Renal cortex interstitium (tissue), 11 donors: ENCODE data around the gene RPP40. TPM values are rescaled to one million over a fixed set of nuclear protein-coding genes. Genes with fewer than 3 reads are reported as not detected.
"Not testable (repeated sequence)": the region's sequence is repeated elsewhere in the genome, so short reads cannot be mapped to it uniquely, and the experiment has no call there.

Source experiments
- DNase-seq, 11 donors: peaks; one replicate each; pipeline ENCODE4 v3.0.0-alpha.2; 2013; ENCODE audit warnings: low read depth in 9 of 11, low spot score in 4 of 11; ENCODE audit errors: extremely low read depth in 1 of 11
- polyA plus RNA-seq, 3 donors: library from polyadenylated mRNA; unstranded; fragments of 120-200 nt; gene quantifications; one replicate each; pipeline ENCODE4 v1.2.1, GENCODE V29; 2013; ENCODE audit not compliant: insufficient read length in 3 of 3

The RPP40 gene
- polyA plus RNA-seq, 3 donors = 10.3 to 15.9 (median 13.2) TPM

DNA sequence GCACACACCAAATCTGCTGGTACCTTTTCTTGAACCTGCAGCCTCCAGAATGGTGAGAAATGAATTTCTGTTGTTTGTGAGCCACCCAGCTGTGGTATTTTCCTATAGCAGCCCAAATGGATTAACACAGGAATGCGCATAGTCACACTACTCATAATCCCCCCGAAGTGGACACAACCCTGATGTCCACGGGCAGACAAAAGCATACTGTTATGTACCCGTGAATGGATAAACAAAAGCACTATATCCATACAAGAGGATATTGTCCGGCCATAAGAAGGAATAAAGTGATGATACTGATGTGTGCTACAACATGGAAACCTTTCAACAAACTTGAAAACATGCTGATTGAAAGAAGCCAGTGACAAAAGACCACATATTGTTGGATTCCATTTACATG lies 25.1 kb upstream of the RPP40 start:
- no peak for DNase-seq

DNA sequence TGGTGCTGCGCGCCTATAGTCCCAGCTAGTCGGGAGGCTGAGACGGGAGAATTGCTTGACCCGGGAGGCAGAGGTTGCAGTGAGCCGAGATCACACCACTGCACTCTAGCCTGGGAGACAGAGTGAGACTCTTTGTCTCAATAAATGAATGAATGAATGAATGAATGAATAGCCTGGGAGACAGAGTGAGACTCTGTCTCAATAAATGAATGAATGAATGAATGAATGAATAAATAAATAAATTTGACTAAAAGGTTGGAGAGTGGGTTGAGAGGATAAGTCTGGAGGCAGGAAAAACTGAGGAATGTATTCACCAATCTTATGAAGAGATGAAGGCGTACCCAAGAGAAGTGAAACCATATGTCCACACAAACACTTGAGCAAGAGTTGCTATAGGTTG lies 24.5 kb upstream of the RPP40 start:
- no peak for DNase-seq

DNA sequence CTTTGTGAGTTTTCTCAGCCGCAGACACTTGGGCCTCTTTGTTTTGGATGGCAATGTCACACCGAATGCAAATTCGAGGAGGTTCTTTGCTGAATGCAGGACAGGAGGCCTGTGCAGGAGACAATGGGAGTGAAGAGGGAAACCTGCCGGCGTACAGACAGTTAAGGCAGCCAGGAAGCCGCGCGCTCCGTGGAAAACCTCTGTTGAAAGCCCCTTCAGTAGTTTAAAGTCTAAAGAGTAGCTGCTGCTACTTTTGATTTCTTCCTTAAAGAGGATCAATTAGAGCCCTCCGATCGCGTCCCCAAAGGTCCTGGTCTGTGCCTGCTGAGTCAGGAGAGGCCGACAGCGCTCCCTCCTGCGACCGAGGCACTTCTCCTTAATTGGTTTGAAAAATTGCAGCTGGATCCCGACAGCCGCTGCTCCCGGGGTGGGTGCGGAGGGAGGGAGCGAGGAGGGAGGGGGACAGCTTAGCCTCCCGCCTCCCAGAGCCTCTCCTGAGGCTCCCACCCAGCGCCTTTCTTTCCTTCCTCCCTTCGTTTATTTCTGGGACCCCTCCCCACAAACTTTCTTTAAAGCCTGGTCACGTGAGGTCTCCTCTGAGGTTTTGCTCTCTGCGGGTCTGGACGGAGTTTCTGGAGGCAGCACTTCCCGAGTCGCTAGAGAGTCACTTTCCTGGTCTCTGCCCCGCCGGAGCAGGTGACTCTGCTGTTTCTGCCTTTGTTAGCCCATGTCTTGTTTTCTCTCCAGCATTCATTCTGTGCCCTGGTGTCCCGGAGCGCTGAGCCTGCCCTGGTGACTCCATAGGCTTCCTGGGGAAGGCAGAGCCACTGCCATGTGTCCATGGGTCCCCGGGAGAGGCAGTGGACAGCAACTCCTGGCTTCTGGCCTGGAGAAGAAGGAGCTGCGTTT lies 22.3 kb upstream of the RPP40 start:
- DNase-seq = peak in 10 of 11 donors; percentile 63 to 81 (median 72)

DNA sequence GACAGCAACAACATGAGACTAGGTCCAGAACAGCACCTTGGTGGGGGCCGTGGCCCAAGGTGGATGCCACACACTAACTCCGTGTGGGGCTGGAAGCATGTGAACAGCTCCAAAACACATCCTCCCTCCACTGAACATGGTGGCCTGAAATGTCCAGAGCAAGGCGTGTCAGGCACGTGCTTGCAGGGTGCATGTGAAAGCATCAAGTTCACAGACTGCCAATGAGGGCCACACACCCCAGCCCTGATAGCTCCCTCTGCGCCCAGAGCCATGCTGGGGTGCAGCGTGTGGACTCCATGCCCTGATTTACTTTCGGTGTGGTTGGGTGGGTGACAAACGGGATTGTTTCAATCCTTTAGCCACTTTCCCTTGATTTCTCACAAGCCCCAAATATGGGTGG lies 20.1 kb upstream of the RPP40 start:
- DNase-seq = no peak

DNA sequence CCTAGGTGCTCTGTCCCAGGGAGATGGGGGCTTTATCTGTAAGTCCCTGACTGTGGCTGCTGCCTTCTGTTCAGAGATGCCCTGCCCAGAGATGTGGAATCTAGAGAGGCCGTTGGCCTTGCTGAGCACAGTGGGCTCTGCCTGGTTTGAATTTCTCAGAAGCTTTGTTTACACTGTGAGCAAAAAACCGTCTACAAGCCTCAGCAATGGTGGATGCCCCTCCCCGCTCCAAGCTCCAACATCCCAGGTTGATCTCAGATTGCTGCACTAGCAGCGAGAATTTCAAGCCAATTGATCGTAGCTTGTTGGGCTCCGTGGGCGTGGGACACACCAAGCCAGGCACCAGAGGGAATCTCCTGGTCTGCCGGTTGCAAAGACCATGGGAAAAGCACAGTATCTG lies 16.3 kb upstream of the RPP40 start:
- DNase-seq = no peak

DNA sequence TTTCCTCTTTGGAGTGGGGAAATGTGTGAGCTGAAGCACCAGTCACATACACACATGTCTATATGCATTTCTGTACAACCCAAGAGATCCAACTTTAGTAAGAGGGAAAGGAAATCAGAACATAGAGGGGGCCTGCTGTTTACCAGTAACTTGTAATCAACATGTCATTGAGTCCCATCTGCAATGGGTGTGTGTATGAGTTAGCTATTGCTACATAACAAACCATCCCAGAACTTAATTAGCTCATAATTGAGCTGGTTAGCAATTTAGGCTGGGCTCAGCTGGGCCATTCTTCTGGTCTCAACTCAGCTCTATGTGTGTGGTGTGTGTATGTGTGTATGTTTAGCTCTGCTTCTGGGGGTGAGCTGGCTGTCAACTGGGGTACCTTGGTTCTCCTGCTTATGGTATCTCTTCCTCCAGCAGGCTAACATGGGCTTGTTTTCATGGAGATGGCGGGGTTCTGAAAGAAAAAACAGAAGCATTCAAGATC lies 10.3 kb upstream of the RPP40 start:
- no peak for DNase-seq

- DNase-seq = no peak
Measured at GRCh38 chr6:5012519-5012918, 8.7 kb upstream of the RPP40 start.

GRCh38 chr6:5011346-5011745 lies 7.5 kb upstream of the RPP40 start:
- no peak for DNase-seq

GRCh38 chr6:5007531-5007930 lies 3.7 kb upstream of the RPP40 start:
- DNase-seq = no peak

- no peak for DNase-seq
Measured at GRCh38 chr6:5006222-5006621, 2.4 kb upstream of the RPP40 start.

GRCh38 chr6:5005038-5005433 lies 1.2 kb upstream of the RPP40 start:
- not testable (repeated sequence) for DNase-seq

DNA sequence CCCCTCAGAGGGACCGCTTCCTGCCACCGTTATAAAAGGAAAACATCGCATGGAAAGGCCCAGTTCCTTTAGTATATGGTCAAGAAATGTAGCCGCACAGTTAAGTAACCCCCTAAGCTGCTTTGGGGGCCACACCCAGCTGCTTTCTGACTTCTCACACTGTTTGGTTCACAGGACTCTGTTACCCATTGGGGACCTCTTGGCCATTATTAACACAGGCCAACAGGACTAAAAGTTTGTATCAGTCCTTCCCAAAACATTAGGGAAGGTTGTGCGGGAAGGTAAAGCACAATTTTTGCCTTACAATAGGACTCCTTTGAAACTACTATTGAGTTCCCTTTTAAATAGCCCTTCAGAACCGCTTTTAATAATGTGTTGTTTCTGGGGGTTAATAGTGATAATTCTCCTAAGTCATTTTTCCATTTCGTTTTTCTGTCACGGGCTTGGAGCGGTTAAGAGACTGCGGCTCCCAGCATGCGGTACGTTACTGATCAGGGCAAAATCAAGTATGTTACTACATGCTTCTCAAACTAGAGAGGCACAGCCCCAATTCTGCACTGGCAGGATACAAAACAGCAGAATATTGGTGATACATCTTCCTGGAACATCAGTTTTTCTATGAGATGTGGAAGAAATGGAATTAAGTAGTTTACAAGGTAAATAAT lies 668 bp upstream of the RPP40 start:
- no peak for DNase-seq

DNA sequence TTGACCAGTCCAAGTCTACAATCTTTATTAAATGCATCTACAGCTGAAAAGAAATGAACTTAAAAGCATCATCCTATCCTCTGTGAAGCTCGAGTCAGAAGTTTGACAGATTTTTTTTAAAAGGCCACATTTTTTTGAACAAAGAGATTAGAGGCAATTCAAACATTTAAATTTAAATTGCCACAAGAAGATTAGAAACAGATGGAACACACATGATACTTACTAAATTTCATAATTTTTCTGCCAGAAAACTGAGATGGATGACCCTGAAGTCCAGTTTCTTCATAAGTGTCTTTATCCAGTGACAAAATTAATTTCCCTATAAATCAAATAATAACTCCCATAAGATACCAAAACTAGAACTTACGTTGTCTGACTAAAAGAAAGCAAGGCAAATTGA lies 4.3 kb downstream of the RPP40 start:
- DNase-seq = no peak

- no peak for DNase-seq
Measured at GRCh38 chr6:4997862-4998261, 6.0 kb downstream of the RPP40 start.

DNA sequence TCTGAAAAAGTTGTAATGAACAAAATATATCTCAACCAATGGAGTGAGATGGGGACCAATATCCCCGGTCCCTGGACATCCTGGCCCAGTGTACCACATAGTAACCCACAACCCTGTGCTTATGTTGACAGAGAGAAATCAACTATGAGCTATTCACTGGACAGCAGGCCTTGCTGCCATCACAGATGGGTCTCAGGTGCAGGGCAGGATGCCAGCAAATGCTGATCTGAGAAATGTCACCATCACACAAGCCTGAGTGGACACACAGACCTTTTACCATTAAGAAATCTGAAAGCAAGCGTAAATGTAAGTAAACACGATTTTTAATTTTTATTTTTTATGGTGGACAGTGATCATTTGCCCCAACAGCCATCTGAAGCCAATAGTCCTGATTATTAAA lies 9.1 kb downstream of the RPP40 start:
- DNase-seq = no peak

GRCh38 chr6:4987432-4987831 lies 16.4 kb downstream of the RPP40 start:
- DNase-seq = no peak

DNA sequence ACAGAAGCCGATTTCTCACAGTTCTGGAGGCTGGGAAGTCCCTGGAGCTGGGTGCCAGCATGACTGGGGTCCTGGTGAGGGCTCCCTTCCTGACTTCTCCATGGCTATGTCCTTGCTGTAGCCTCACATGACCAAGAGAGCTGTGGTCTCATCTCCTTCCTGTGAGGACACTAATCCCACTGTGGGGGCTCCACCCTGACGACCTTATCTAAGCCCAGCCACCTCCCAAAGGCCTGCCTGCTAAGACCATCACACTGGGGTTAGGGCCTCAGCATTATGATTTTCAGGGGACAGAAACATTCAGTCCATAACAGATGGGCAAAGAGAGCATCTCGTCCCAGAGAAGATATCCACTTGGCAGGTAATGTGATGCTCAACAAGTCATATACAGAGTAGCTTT lies 16.8 kb downstream of the RPP40 start:
- DNase-seq = no peak

GRCh38 chr6:4983322-4983721 lies 20.5 kb downstream of the RPP40 start:
- DNase-seq = no peak

DNA sequence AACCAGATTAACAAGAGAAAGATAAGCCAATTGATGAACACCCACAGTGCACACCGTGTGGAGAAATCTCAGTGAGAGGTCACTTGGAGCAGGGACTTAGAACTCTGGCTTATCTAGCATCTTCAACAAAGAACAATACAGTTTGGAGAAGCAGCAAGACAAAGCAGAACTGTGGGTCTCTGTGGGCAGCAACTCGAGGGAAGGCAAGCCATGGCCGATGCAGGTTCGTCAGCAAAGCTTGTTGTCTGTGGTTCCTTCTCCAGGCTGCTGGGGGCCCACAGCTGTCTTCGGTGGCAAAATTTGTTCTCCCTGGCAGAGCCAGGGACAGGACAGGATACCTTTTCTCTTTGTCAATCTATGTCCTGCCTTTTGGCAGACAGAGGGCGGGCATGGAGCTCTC lies 22.1 kb downstream of the RPP40 start:
- DNase-seq = no peak

DNA sequence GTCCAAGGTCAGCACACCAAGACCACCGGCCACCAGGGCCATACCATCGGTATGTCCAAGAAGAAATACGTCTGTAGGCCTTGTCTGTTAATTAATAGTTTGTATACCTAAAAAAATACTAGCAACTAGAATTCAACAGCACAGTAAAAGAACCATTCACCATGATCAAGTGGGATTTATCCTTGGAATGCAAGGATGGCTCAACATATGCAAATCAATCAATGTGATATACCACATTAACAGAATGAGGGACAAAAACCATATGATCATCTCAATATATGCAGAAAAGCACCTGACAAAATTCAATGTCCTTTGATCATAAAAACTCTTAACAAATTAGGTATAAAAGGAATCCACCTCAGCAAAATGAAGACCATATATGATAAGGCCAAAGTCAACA lies 24.4 kb downstream of the RPP40 start:
- no peak for DNase-seq
